Neuron (in vitro differentiated cells): Measurements from ENCODE around the gene PRODH.

Source experiments
- H2AFZ ChIP-seq: one replicate; pipeline ENCODE4 v1.6.1; 2013; ENCODE audit warnings: low read depth, mild to moderate bottlenecking, inconsistent platforms, low read length, moderate library complexity
- H3K27me3 ChIP-seq: one replicate; pipeline ENCODE4 v1.6.1; 2013; ENCODE audit warnings: low read length; ENCODE audit not compliant: insufficient read depth
- H3K36me3 ChIP-seq: one replicate; pipeline ENCODE4 v1.6.1; 2013; ENCODE audit warnings: low read length; ENCODE audit not compliant: insufficient read depth
- H3K4me1 ChIP-seq: one replicate; pipeline ENCODE4 v1.6.1; 2013; ENCODE audit warnings: low read length; ENCODE audit not compliant: insufficient read depth
- H3K4me3 ChIP-seq: 2 replicates; pipeline ENCODE4 v1.5.1; 2013; ENCODE audit warnings: mild to moderate bottlenecking, low read length, moderate library complexity
- H3K9me3 ChIP-seq: one replicate; pipeline ENCODE4 v1.6.1; 2013; ENCODE audit warnings: low read length

The PRODH gene, protein sequence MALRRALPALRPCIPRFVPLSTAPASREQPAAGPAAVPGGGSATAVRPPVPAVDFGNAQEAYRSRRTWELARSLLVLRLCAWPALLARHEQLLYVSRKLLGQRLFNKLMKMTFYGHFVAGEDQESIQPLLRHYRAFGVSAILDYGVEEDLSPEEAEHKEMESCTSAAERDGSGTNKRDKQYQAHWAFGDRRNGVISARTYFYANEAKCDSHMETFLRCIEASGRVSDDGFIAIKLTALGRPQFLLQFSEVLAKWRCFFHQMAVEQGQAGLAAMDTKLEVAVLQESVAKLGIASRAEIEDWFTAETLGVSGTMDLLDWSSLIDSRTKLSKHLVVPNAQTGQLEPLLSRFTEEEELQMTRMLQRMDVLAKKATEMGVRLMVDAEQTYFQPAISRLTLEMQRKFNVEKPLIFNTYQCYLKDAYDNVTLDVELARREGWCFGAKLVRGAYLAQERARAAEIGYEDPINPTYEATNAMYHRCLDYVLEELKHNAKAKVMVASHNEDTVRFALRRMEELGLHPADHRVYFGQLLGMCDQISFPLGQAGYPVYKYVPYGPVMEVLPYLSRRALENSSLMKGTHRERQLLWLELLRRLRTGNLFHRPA

DNA sequence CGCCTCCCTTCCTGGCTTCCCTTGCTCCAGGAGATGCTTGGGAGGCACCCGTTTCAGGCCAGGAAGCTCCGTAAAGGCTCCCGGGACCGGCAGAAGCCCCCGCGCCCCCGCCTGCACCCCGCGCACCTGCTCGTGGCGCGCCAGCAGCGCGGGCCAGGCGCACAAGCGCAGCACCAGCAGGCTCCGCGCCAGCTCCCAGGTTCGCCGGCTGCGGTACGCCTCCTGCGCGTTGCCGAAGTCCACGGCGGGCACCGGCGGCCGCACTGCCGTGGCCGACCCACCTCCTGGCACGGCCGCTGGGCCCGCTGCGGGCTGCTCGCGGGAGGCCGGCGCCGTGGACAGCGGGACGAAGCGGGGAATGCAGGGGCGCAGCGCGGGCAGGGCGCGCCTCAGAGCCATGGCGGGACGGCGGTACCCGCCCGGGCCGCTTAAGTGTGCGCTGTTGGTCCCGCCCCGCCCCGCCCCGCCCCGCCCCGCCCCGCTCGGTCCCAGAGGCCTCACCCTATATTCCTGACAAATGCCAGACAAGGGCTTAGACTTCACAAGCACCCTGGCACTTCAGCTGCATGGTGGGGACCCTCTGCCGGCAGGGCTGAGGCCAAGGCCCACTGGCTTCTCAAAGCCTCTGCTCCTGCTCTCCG lies at the start of gene PRODH:
Gene PRODH (minus strand): TSS at position 405 of the 641 bp plus-strand sequence. CDS start 6 bp downstream, at position 399.
- H2AFZ ChIP-seq: no peak within 1 kb of the TSS
- no peaks in the 10 kb centered on the region for H3K9me3 ChIP-seq
- no peaks in the 10 kb centered on the region for H3K4me1 ChIP-seq
- no peaks in the 10 kb centered on the region for H3K27me3 ChIP-seq
- no peaks in the 10 kb centered on the region for H3K36me3 ChIP-seq
- H3K4me3 ChIP-seq: no peak within 1 kb of the TSS

DNA sequence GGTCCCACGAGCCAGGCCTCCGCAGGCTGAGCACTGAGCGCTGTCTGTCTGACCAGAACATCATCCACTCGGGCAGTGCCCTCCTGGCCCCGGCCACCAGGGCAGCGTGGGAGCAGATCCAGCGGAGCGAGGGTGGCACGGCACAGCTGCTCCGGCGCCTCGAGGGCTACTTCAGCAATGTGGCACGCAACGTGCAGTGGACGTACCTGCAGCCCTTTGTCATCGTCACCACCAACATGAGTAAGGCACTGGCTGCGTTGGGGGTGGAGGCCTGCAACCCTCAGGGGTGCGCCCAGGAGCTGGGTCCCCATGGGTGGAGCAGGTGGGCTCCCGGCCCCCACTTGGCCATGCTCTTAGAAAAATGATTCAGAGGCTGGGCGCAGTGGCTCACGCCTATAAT lies 49.7 kb upstream of the PRODH start:
- Histone ChIP-seq H3K27me3 (no peaks in the 10 kb centered on the region), H3K9me3 (peaks cover 6% of the 10 kb centered on the region), H2AFZ (no peak overlapping the region), H3K4me3 (no peak overlapping the region), H3K4me1 (no peaks in the 10 kb centered on the region), H3K36me3 (no peaks in the 10 kb centered on the region)

DNA sequence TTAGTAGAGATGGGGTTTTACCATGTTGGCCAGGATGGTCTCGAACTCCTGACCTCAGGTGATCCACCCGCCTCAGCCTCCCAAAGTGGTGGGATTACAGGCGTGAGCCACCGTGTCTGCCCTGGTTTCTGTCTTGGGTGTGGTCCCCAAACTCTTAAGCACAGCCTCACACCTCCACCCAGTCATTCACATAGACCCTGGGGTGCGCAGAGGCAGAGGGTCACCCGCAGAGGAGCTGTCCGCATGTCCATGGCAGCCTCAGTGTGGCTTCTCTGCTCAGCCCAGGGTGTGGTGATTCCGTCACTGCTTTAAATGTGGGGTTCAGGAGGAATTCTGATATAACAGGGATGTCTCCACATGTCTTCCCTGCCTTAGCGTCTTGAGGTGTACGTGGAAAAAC lies 48.5 kb upstream of the PRODH start:
- Histone ChIP-seq H3K4me1 (no peaks in the 10 kb centered on the region), H3K36me3 (no peaks in the 10 kb centered on the region), H3K4me3 (no peak overlapping the region), H2AFZ (no peak overlapping the region), H3K27me3 (no peaks in the 10 kb centered on the region), H3K9me3 (peaks cover 12% of the 10 kb centered on the region)

DNA sequence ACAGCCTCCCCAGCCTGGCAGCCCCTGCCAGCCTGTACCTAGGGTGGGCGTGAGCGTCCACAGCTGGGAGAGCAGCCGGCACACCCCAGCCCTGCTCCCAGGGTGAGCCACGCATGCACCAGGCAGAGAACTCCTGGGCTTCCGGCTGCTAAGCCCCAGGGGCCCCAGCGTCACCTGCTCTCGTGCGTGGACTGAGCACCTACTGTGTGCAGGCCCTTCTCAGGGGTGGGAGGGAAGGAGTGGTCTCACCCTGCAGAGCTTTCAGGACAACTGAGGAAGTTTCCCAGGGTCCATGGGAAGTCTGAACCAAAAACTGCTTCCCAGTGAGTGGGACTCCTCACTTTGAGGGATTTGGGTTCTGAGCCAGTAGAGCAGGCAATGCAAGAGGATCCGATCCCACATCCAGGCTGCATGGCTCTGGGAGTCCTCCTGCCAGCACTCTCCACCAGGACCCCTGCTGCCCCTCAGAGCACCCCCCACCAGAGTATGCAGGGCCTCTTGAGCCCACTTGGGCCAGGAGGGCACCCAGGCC lies 47.1 kb upstream of the PRODH start:
- Histone ChIP-seq H2AFZ (no peak overlapping the region), H3K36me3 (no peaks in the 10 kb centered on the region), H3K4me1 (no peaks in the 10 kb centered on the region), H3K4me3 (no peak overlapping the region), H3K27me3 (no peaks in the 10 kb centered on the region), H3K9me3 (peaks cover 24% of the 10 kb centered on the region)

DNA sequence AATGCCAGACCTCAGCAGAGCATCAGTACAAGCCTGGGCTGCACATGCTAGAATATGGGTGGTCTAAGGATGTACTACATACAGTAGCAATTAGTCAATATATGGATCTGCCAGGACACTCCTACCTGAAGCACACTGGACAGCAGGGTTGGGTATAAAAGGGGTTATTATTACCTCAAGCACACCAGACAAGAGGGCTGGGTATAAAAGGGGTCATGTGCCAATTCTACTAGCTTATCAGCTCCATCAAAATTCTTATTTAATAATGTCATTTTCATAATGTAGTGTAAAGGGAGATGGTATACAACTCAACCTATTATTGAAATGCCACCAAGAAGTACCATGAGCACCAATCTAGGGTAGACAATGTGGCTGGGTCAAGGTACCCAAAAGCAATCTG lies 44.7 kb upstream of the PRODH start:
- no peaks in the 10 kb centered on the region for H3K4me1 ChIP-seq
- H3K9me3 ChIP-seq: peaks cover 28% of the 10 kb centered on the region
- H2AFZ ChIP-seq: no peak overlapping the region
- H3K27me3 ChIP-seq: no peaks in the 10 kb centered on the region
- no peaks in the 10 kb centered on the region for H3K36me3 ChIP-seq
- H3K4me3 ChIP-seq: no peak overlapping the region

DNA sequence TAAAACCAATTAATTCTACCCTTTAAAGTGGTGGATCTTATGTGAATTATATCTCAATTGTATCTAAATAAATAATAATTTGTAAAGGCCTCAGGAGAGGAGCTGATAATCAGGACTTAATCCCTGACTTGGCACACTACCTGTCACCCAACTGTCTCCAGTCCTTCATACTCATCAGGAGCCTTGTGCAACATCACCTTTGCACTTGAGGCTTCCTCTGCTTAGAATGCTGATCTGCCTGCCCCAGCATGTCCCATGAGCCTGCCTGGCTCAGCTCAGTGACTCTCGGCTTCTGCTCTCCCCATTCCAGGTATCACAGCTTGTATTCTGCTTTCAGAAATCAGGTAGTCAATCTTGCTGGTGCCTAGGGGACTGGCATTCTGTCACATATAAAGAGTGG lies 43.9 kb upstream of the PRODH start:
- no peak overlapping the region for H2AFZ ChIP-seq
- H3K4me1 ChIP-seq: no peaks in the 10 kb centered on the region
- H3K4me3 ChIP-seq: no peak overlapping the region
- no peaks in the 10 kb centered on the region for H3K27me3 ChIP-seq
- no peaks in the 10 kb centered on the region for H3K36me3 ChIP-seq
- H3K9me3 ChIP-seq: peaks cover 28% of the 10 kb centered on the region

DNA sequence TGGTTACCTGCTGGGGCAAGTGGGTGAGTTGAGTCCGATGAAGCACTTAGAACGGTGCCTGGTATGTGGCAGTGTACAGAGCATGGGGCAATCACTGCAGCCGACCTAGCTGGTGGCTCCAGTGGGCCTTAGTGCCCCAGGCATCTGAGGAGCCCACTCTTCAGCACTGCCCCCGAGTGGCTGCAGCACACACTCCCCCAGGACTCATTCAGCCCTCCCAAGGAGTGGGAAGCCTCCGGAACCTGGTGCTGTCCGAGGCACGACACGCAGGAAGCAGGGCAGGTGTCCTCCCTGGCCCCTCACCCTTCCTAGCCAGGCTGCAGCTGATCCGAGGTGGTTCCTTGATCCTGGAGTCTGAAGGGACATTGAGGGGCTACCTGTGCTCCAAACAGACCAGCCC lies 42.4 kb upstream of the PRODH start:
- Histone ChIP-seq H3K27me3 (no peaks in the 10 kb centered on the region), H3K4me1 (peaks cover 7% of the 10 kb centered on the region)

DNA sequence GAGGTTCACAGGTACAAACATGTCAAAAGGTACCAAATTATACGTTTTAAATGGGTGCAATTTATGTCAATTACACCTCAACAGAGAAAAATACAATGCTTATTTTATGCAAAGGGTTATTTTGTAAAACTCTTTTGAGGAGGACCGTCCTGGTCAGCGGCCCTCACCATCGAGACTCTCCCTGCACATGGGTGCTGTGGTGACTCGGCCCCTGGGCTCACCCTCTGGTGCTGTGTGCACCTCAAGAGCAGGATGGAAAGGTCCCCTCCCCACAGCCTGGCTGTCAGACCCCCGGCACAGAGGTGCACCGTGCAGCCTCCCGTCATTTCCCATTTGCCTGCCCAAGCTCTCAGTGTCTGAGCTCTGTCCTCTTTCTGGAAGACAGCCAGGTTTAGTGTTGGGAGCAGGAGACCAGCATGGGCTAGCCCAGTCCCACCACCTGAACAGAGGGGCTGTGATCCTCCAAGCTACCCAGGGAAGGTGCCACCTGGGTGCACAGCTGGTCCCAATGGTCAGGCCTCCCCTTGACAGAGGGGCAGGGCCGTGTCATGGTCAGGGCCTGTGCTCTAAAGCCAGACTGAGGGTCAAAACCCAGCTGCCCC lies 41.8 kb upstream of the PRODH start:
- H3K9me3 ChIP-seq: peaks cover 28% of the 10 kb centered on the region
- no peaks in the 10 kb centered on the region for H3K36me3 ChIP-seq

More for the DNA sequence above, 42.4 kb upstream of the PRODH start:
- Histone ChIP-seq H3K4me3 (no peak overlapping the region), H3K36me3 (no peaks in the 10 kb centered on the region), H3K9me3 (peaks cover 28% of the 10 kb centered on the region), H2AFZ (no peak overlapping the region)

DNA sequence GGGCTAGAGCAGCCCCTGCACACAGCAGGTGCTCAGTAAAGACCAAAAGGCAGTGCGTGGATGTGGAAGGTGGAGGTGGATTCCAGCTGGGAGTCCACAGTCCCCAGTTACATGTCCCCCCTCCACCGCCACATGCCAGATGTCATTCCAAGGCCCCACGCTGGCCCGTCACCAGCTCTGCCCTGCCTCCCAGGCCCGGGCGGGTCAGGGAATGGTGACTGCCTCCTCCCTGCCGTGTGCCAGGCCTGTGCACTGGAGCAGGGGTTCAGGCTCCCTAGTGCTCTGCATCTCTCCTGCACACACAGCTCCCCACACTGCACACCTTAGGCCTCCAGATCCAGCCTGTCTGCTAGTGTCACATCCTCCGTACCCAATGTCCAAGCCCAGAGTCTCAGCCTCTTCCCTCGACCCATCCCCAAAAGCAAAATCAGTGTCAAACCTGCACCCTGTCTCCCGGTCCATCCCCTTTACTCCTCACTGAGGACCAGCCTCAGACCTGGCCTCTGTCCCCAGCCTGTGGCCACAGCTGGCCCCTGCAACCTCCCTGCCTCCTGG lies 40.2 kb upstream of the PRODH start:
- peaks cover 24% of the 10 kb centered on the region for H3K9me3 ChIP-seq
- H3K4me3 ChIP-seq: no peak overlapping the region
- H3K4me1 ChIP-seq: peaks cover 14% of the 10 kb centered on the region
- no peaks in the 10 kb centered on the region for H3K36me3 ChIP-seq
- H3K27me3 ChIP-seq: no peaks in the 10 kb centered on the region
- no peak overlapping the region for H2AFZ ChIP-seq

More for the DNA sequence above, 41.8 kb upstream of the PRODH start:
- H3K27me3 ChIP-seq: no peaks in the 10 kb centered on the region
- no peak overlapping the region for H3K4me3 ChIP-seq
- no peak overlapping the region for H2AFZ ChIP-seq
- peaks cover 12% of the 10 kb centered on the region for H3K4me1 ChIP-seq

DNA sequence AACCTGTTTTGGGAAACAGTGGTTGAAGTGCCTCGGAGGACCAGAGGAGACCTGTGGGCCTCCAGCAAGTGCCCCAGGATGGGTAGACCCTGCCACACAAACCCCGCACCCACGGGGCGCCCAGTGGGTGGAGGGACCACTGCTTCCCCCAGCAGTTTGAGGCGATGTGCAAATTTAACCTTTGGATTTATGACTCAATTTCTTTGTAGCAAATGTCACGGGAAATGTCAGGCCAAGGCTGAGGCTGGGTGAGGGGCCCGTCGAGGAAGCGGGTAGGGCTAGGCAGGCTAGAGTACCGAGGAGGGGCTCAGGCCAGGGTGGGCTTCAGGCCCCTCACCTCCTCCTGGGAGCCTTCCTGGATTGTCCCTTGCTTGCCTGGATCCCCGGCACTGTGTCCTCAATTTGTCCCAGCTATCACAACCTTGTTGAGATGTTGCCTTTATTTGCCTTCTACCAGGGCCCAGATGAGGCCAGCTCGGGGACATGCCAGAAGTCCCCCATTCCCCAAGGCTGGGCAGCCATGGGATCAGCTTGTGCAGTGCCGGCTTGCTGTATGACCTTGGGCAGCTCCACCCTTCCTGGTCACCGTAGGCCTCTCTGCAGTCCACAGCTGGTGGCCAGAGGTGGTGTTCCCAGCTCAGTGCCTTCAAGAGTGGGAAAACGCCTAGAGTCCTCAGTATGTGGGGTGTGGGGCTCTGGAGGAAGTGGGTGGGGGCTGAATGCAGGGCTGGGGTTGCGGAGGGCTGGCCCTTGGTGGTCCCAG lies 39.5 kb upstream of the PRODH start:
- Histone ChIP-seq H3K36me3 (no peaks in the 10 kb centered on the region), H3K9me3 (peaks cover 20% of the 10 kb centered on the region), H3K4me1 (peaks cover 19% of the 10 kb centered on the region), H3K4me3 (no peak overlapping the region), H2AFZ (no peak overlapping the region), H3K27me3 (no peaks in the 10 kb centered on the region)

DNA sequence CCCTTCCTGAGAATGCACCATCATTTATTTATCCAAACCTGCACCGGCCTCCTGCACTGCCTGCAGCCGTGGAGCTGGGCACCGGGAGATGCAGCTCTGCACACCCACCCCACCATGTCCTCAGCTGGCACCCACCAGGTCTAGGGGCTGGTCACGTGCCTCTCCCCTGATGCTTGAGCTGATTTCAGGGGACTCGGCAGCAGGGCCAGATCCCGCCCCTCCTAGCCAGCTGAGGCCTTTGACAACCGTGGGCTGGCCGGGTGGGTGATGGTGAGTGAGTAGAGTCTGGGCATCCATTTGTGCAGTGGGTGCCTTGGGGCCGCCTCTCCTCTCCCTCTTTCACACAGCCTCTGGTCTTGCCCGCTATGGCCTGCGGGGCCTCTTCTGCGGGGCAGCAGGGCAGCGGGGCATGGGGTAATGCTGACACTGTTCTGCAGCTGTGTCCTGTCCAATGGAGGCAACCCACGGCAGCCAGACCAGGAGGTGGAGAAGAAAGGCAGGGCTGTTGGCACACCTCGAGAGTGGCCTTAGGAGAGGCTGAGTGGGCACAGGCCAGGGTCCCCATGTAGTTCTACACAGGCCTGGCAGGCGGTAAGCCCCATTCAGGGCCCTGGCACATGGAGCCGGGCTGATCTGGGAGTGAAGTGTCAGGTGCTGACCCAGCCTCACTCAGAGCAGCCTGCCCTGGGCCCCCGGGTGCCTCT lies 38.5 kb upstream of the PRODH start:
- peaks cover 21% of the 10 kb centered on the region for H3K4me1 ChIP-seq

More for the DNA sequence above, 38.5 kb upstream of the PRODH start:
- Histone ChIP-seq H2AFZ (no peak overlapping the region), H3K36me3 (no peaks in the 10 kb centered on the region), H3K4me3 (no peak overlapping the region), H3K9me3 (peaks cover 16% of the 10 kb centered on the region), H3K27me3 (no peaks in the 10 kb centered on the region)
